ENCODE data around the gene HIPK2.

Gene HIPK2

DNA sequence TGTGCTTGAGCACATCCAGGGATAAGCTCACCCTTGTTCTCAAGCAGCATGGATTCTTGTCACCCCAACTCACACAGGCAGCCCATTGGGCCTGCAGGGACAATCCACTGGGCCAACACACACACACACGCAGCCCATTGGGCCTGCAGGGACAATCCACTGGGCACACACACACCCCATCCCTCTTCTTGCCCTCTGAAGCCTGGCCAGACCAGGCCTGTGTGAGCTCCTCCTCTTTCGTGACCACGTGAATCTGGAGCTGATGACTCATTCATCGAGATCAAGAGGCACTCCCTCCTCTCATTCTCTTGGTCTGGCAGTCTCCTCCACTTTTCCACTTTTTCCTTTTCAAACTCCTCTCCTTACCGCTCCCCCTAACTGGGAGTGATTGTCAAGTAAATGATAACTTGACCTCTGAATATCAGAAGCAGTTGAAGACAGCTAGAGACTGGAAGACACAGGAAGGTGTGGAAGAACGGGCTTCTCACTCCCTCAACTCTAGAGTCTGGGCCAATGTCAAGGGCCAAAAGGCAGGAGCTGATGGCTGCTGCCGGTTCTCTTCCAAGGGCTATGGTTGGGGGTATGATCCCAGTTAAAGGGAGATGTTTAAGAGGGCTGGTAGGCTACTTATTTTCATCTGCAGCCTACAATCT, 89.7 kb downstream of the HIPK2 start:
- Histone ChIP-seq H4K20me1 (ENCODE audit: insufficient read depth, low read length) (no peaks in the 10 kb centered on the region), H3K27ac (ENCODE audit: low read length) (no peak overlapping the region), H3K27me3 (ENCODE audit: insufficient read depth, low read length, poor library complexity) (no peaks in the 10 kb centered on the region), H3K9me3 (ENCODE audit: insufficient read depth, low read length, severe bottlenecking) (peaks cover 11% of the 10 kb centered on the region), H3K4me1 (ENCODE audit: insufficient read depth, low read length) (no peaks in the 10 kb centered on the region), H3K4me3 (ENCODE audit: low read depth in 1 of 2, low read length in 2 of 2) (no peak overlapping the region), H3K9ac (ENCODE audit: low read depth, low read length) (no peak overlapping the region), H3K36me3 (ENCODE audit: insufficient read depth, low read length) (no peaks in the 10 kb centered on the region), H3K79me2 (ENCODE audit: insufficient read depth, low read length) (no peaks in the 10 kb centered on the region), H2AFZ (ENCODE audit: low read depth, low read length) (no peak overlapping the region), H3K4me2 (ENCODE audit: insufficient read depth, low read length) (no peak overlapping the region)
- TF ChIP-seq, protein P1, sequence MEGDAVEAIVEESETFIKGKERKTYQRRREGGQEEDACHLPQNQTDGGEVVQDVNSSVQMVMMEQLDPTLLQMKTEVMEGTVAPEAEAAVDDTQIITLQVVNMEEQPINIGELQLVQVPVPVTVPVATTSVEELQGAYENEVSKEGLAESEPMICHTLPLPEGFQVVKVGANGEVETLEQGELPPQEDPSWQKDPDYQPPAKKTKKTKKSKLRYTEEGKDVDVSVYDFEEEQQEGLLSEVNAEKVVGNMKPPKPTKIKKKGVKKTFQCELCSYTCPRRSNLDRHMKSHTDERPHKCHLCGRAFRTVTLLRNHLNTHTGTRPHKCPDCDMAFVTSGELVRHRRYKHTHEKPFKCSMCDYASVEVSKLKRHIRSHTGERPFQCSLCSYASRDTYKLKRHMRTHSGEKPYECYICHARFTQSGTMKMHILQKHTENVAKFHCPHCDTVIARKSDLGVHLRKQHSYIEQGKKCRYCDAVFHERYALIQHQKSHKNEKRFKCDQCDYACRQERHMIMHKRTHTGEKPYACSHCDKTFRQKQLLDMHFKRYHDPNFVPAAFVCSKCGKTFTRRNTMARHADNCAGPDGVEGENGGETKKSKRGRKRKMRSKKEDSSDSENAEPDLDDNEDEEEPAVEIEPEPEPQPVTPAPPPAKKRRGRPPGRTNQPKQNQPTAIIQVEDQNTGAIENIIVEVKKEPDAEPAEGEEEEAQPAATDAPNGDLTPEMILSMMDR (IDR thresholded peaks at IDR 0.05; ENCODE audit: borderline replicate concordance, extremely low read depth, low read length, poor library complexity, severe bottlenecking): no peak
- TF ChIP-seq EZH2 (IDR thresholded peaks at IDR 0.05; ENCODE audit: borderline replicate concordance, low read depth, low read length, severe bottlenecking): no peak
- DNase-seq: no peak
- no peak for ATAC-seq (ENCODE audit: insufficient read depth, low read depth)

DNA sequence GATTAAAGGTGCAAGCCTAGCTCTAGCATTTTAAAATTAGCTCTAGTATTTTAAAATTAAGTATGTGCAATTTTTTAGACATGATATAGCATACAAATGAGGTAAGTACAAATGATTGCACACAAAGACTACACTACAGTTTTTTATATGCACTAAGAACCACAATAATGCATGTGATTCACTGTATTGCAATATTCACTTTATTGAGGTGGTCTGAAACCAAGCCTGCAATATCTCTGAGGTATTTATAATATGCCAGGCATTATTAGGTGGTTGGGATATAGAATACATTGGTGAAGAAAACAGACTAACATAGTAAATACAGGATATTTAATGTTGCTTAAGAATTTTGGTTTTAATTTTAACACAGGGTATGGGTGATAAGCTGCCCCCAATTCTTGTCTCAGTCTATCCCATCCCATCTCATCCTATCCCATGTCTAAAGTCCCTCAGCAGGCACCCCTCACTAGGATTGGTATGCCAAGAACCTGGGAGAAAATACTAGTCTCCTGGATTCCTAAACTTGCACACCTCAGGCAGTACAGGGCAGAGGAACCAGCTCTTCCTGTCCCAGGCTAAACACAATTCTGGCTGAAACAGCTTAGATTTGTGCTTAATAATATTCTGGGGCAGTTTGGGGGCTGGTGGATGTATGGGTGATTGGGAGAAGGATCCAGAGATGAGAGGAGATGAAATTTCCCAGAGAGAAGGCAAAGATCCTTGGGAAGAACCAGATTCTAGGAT, 90.4 kb downstream of the HIPK2 start:
- Histone ChIP-seq H3K79me2 (ENCODE audit: insufficient read depth, low read length) (no peaks in the 10 kb centered on the region), H3K4me1 (ENCODE audit: insufficient read depth, low read length) (no peaks in the 10 kb centered on the region), H2AFZ (ENCODE audit: low read depth, low read length) (no peak overlapping the region), H3K36me3 (ENCODE audit: insufficient read depth, low read length) (no peaks in the 10 kb centered on the region), H3K9me3 (ENCODE audit: insufficient read depth, low read length, severe bottlenecking) (peaks cover 11% of the 10 kb centered on the region), H3K4me2 (ENCODE audit: insufficient read depth, low read length) (no peak overlapping the region), H3K27me3 (ENCODE audit: insufficient read depth, low read length, poor library complexity) (no peaks in the 10 kb centered on the region), H3K27ac (ENCODE audit: low read length) (no peak overlapping the region), H4K20me1 (ENCODE audit: insufficient read depth, low read length) (no peaks in the 10 kb centered on the region), H3K9ac (ENCODE audit: low read depth, low read length) (no peak overlapping the region), H3K4me3 (ENCODE audit: low read depth in 1 of 2, low read length in 2 of 2) (no peak overlapping the region)
- ATAC-seq (ENCODE audit: insufficient read depth, low read depth): no peak
- DNase-seq: no peak
- TF ChIP-seq, protein P1 (IDR thresholded peaks at IDR 0.05; ENCODE audit: borderline replicate concordance, extremely low read depth, low read length, poor library complexity, severe bottlenecking): no peak
- TF ChIP-seq EZH2 (IDR thresholded peaks at IDR 0.05; ENCODE audit: borderline replicate concordance, low read depth, low read length, severe bottlenecking): no peak

DNA sequence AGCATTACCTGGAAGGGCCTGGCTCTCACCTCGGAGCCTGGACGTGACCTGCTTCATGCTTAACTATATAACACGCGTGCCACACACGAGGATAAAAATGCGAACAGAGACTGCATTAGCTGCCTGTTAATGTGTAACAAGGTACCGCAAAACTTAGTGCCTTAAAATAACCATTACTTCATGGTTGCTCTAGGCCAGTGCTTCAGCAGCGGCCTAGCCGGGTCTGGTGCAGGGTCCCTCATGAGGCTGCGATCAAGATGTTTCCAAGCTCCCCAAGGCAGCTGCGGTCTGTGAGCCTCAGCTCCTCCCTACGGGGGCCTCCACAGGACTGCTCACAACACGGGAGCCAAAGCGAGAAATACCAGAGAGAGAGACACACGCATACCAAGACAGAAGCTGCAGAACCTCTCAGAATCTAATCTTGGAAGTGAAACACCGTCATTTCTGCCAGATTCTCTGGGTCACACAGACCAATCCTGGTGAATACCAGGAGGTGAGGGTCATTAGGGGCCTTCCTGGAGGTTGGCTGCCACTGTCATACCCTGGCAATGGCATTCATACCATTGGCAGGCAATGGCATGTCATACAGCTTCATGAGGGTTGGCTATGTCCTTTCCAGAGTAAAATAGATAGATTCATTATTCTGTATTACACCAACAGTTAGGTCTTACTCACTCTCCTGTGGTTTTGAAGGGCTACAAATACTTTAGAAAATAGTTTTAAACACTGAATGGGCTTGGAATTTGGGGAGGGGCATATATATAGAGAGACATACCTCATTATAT, 94.5 kb downstream of the HIPK2 start:
- Histone ChIP-seq H3K27me3 (ENCODE audit: insufficient read depth, low read length, poor library complexity) (no peaks in the 10 kb centered on the region), H2AFZ (ENCODE audit: low read depth, low read length) (no peak overlapping the region), H3K27ac (ENCODE audit: low read length) (no peak overlapping the region), H3K79me2 (ENCODE audit: insufficient read depth, low read length) (no peaks in the 10 kb centered on the region), H3K9ac (ENCODE audit: low read depth, low read length) (no peak overlapping the region), H3K4me3 (ENCODE audit: low read depth in 1 of 2, low read length in 2 of 2) (no peak overlapping the region), H3K4me2 (ENCODE audit: insufficient read depth, low read length) (no peak overlapping the region), H4K20me1 (ENCODE audit: insufficient read depth, low read length) (no peaks in the 10 kb centered on the region), H3K4me1 (ENCODE audit: insufficient read depth, low read length) (no peaks in the 10 kb centered on the region), H3K36me3 (ENCODE audit: insufficient read depth, low read length) (no peaks in the 10 kb centered on the region), H3K9me3 (ENCODE audit: insufficient read depth, low read length, severe bottlenecking) (peaks cover 11% of the 10 kb centered on the region)
- ATAC-seq (ENCODE audit: insufficient read depth, low read depth): no peak
- TF ChIP-seq, protein P1 (IDR thresholded peaks at IDR 0.05; ENCODE audit: borderline replicate concordance, extremely low read depth, low read length, poor library complexity, severe bottlenecking): no peak
- no peak for TF ChIP-seq EZH2 (IDR thresholded peaks at IDR 0.05; ENCODE audit: borderline replicate concordance, low read depth, low read length, severe bottlenecking)
- no peak for DNase-seq

Measured in DND-41 (cell line).